ENCODE data around the gene ZNF627. TPM values are rescaled to one million over a fixed set of nuclear protein-coding genes. Genes with fewer than 3 reads are reported as not detected.

Gene ZNF627
- total and polyA plus RNA-seq, 2 of the 8 experiments (the other 6 are each of a cell fraction or from before 2014, with no cell fraction given), result 7.2 to 13.7 TPM

DNA sequence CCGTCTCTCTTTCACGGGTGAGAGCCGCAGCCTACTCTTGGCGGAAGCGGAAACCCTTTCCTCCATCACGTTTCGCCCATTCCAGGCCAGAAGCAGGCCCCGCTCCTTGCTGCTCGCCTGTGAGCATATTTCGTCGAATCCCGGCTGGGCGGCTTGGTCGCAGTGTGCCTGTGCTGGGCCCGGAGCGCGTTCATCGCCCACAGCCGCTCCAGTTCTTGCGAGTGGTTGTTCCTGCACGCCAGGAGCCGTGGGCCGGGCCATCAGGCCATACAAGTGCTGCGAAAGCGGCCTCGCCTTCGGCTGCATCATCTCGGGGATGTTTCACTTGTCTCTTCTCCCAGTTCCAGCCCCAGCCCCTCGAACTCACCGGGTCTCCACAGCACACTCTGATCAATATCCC, 65.0 kb downstream of the ZNF627 start:
- Histone ChIP-seq H2AFZ (ENCODE audit: low read length) (no peak overlapping the region), H3K23me2 (ENCODE audit: low read depth, low read length) (no peaks in the 10 kb centered on the region), H2BK5ac (ENCODE audit: low read depth, low read length) (no peak overlapping the region), H3K4me2 (ENCODE audit: insufficient read depth in 1 of 2, low read depth in 2 of 2, low read length in 2 of 2) (no peak overlapping the region), H4K20me1 (replicated peaks in 1 of 2; ENCODE audit: control insufficient read depth in 1 of 2, insufficient read depth in 2 of 2, low read length in 2 of 2) (no peaks in the 10 kb centered on the region), H2BK120ac (replicated peaks; ENCODE audit: low read depth, low read length) (no peak overlapping the region), H2AK5ac (ENCODE audit: low read depth, low read length) (no peak overlapping the region), H3K36me3 (ENCODE audit: control insufficient read depth in 2 of 4, insufficient read depth in 4 of 4, low read length in 3 of 4) (no peaks in the 10 kb centered on the region), H2BK12ac (ENCODE audit: low read depth, low read length) (no peak overlapping the region), H4K91ac (replicated peaks; ENCODE audit: insufficient read length, low read length) (no peak overlapping the region), H2BK20ac (ENCODE audit: low read length) (no peak overlapping the region), H3K27me3 (replicated peaks in 1 of 4; ENCODE audit: control insufficient read depth in 3 of 4, extremely low read depth in 1 of 4, insufficient read depth in 3 of 4, low read length in 3 of 4) (no peaks in the 10 kb centered on the region), H3K18ac (ENCODE audit: extremely low read depth, low read length) (no peak overlapping the region), H3K9me3 (ENCODE audit: insufficient read depth in 2 of 2, low read depth in 1 of 2, low read length in 1 of 2) (no peaks in the 10 kb centered on the region), H3K23ac (ENCODE audit: insufficient read length) (no peak overlapping the region), H2BK15ac (ENCODE audit: low read length) (no peak overlapping the region), H3K79me1 (ENCODE audit: low read depth, low read length) (no peaks in the 10 kb centered on the region), H3K14ac (ENCODE audit: insufficient read length) (no peak overlapping the region), H3K27ac (ENCODE audit: low read depth, low read length) (no peak overlapping the region), H3K9ac (replicated peaks in 1 of 4; ENCODE audit: extremely low read depth in 1 of 4, low read depth in 3 of 4, low read length in 3 of 4) (no peak overlapping the region; a peak in 1 of 7 replicates), H3K79me2 (ENCODE audit: control insufficient read depth in 1 of 2, insufficient read depth in 2 of 2, low read length in 2 of 2) (no peaks in the 10 kb centered on the region), H4K5ac (ENCODE audit: insufficient read length, low read depth, low read length) (no peak overlapping the region), H3K56ac (replicated peaks; ENCODE audit: insufficient read length, low read depth, low read length) (no peak overlapping the region), H3K4me1 (replicated peaks in 1 of 4; ENCODE audit: control insufficient read depth in 3 of 4, insufficient read depth in 4 of 4, low read length in 3 of 4) (peaks cover 0 to 2% (median 0%) of the 10 kb centered on the region in 4 experiments; a peak in 1 of 7 replicates), H3K4me3 (ENCODE audit: extremely low read depth in 1 of 4, insufficient read depth in 2 of 4, low read depth in 3 of 4, low read length in 4 of 4) (no peak overlapping the region), H3K4ac (replicated peaks; ENCODE audit: insufficient read length, low read depth, low read length) (no peak overlapping the region), H4K8ac (ENCODE audit: extremely low read depth, insufficient read depth, low read length) (no peak overlapping the region)
- DNase-seq (ENCODE audit: low read depth in 1 of 2, low spot score in 2 of 2) (no peak), FAIRE-seq (no peak)
- ChIA-PET CTCF (ENCODE audit: partially characterized antibody) (interaction anchor here (3.9 kb wide), 1 partner anchor 10 kb away, joined by 20 read pairs; no protein-coding TSS in a partner anchor), POLR2A (ENCODE audit: partially characterized antibody) (interaction anchor here (1.4 kb wide), 1 partner anchor 65 kb away, joined by 3 read pairs; the partner anchor contains the start of gene ZNF627)
- 93% methylated on average over 30 of the region's 30 CpGs; no CpG with 5 or more reads in 1 of the 2 experiments for WGBS, 2 experiments (ENCODE audit: extremely low coverage in 1 of 2, insufficient coverage in 1 of 2, insufficient read length in 1 of 2, insufficient replicate concordance in 2 of 2, low coverage in 1 of 2, low lambda C conversion rate in 2 of 2, missing lambda C conversion rate in 1 of 2)
- no peak for TF ChIP-seq RAD21 (IDR thresholded peaks at IDR 0.05 in 1 of 2, conservative IDR thresholded peaks at IDR 0.05 in 1 of 2; ENCODE audit: low read depth in 2 of 2, low read length in 2 of 2)
- no peak for TF ChIP-seq HDAC2 (IDR thresholded peaks at IDR 0.05; ENCODE audit: borderline replicate concordance in 1 of 2, low read depth in 2 of 2, low read length in 2 of 2)
